GM19452 (cell line): ENCODE results near the gene CAMK2D.

ENCODE experiments used
- ATAC-seq: cut with Tn5 transposase; IDR thresholded peaks from one replicate; pipeline ENCODE4 v1.9.1; 2021; ENCODE audit not compliant: unreplicated experiment

The CAMK2D gene

DNA sequence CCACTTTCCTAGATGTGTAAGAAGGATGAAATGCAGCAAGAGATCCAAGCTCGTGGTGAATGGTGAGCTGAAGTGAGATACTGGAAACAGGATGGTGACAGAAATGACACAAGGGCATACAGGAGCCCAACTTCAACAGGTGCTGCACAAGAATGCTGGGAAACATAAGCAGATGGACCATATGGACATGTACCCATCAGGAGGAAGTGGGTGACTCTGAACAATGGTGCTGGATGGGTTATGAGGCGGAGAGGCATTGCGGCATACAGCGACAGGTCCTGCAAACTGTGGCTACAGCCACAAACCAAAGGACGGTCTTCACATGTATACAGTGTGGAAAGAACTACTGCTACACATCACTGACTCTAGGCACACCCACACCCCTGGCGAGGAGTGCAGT, 265.7 kb downstream of the CAMK2D start:
- ATAC-seq: no peak

GRCh38 chr4:113483131-113483530, 278.4 kb downstream of the CAMK2D start:
- no peak for ATAC-seq

- ATAC-seq: no peak
Observed at GRCh38 chr4:113482325-113482724, 279.2 kb downstream of the CAMK2D start.

DNA sequence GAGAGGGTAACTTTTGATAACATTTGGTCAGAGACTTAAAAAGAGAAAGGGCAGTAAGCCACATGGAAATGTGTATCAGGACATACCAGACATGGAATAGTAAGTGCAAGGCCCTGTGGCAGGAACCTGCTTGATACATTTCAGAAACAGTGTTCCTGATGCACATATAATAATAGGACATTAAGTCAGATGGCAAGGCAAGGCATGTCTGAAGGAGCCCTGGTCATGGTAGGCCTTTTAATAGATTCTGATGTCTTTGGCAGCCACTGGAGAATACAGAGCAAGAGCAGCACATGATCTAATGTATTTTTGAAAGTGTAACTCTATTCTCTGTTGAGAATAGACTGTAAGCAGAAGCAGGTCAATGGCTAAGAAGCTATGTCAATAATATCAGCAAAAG, 279.7 kb downstream of the CAMK2D start:
- ATAC-seq: no peak

- ATAC-seq: no peak
Observed at GRCh38 chr4:113480109-113480508, 281.4 kb downstream of the CAMK2D start.

GRCh38 chr4:113478032-113478431, 283.5 kb downstream of the CAMK2D start:
- ATAC-seq: no peak

GRCh38 chr4:113476800-113477199, 284.7 kb downstream of the CAMK2D start:
- no peak for ATAC-seq

DNA sequence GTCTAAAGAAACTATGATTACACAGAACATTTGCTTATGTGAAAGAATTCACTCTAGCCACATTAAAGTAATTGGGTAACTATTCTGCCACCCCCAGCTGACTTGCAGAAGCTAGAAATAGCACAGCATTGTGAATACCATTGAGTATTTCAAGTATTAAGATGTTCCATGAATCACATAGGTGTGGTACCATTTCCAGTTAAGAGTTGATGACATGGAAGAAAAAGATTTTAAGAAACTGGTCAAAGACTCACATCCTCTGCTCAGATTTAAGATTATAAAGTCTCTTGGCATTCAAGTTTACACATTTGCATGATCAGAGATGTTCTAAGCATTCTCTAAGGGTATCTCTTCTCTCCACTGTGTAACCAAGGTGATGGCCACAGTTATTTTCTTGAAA, 287.5 kb downstream of the CAMK2D start:
- ATAC-seq: no peak

DNA sequence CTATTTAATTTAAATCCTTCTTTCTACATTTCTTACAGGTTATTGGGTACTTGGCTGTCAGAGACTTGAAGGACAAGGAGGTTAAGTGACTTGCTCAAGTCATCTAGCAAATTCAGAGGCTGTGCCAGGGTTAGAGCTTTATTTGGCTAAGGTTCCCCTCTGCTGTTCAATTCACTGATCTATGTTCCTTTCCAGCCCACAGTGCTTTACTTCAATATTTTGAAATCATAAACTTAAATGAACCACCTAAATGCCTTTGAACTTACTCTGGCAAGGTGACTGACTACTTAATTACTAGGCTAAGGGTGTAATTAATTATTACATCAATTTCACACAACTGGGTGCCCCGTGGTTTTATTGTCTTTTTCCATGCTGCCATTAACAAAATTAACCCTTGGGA, 288.7 kb downstream of the CAMK2D start:
- no peak for ATAC-seq

DNA sequence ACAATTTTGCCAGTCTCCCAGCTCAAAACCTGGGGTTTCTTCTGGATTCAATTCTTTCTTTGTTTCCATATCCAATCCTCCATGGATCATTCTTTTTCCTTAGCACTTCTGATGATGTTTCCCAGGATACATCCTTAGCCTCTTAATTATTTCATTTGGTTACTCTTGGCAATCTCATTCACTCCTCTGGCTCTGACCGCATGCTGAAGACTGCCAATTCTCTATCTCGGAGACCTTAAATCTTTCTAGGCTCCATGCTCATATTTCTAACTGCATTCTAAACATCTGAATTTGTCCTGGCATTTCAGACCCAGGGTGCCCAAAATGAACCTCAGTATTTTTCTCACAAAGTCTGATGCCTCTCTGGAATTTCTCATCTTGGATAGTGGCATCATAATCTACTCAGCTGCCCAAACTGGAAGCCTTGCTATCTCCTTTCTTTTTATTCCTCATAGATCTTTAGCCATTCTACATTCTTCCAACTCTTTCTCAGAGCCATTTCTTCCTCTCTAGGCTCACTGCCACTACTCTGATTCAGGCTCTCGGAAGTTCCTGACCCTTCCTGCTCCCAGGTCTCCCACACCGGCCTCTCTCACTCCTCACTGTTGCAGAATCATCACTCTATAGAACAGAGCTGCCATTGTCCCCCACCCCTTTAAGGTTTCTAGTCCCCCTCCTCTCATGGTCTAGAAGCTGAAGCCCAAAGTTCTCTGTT, 290.2 kb downstream of the CAMK2D start:
- no peak for ATAC-seq

GRCh38 chr4:113469926-113470325, 291.6 kb downstream of the CAMK2D start:
- no peak for ATAC-seq

- ATAC-seq: no peak
Observed at GRCh38 chr4:113469023-113469390, 292.5 kb downstream of the CAMK2D start.

- no peak for ATAC-seq
Observed at GRCh38 chr4:113468165-113469022, 293.1 kb downstream of the CAMK2D start.

DNA sequence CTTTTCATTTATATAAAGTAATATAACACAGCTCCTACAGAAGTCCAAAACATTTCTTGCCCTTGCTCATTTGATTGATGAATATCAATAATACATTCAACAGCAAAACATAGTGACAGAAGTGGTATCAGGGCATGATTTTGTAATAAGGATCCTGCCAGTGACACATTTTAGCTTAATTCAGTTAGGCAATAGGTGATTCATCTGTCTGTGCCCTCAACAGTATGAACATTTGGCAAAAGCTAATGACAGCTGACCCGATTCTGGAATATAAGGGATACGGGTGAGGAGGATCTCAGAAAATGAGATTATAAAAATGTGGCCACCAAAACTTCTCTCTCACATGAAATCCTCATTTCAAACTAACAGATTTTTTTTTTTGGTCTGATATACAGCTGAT, 294.0 kb downstream of the CAMK2D start:
- no peak for ATAC-seq

DNA sequence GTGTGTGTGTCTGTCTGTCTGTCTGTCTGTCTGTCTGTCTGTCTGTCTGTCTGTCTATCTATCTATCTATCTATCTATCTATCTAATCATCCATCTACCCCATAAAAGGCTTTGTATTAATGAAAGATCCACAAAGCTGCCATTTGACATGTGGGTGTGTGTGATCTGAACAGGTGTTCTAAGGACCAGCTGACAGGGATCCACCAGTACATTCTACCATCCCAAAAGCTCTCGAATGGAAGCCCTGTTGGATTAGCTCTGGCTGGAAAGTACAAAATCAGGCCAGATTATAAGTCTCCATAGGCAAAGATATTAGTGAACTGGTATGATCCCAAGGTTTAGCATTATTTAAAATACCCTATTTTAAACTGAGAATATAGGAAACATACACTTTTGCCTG, 299.3 kb downstream of the CAMK2D start:
- no peak for ATAC-seq

DNA sequence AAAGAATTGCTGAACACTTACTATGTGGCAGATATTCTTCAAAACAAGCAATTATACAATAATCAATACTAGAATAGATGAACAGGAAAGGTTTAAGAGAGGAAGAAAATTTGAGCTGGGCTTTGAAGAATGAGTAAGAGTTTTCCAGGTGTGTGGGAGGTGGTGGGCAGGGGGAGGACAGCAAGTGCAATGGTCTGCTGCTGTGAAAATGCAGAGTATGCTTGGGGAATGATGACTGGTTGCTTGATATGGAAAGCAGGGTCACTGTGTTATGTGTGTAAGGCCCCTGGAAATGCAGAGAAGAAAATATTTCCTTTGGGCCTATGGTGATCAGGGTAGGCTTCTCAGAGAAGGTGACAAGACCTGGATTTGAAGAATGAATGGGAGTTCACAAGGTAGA, 300.3 kb downstream of the CAMK2D start:
- ATAC-seq: no peak

DNA sequence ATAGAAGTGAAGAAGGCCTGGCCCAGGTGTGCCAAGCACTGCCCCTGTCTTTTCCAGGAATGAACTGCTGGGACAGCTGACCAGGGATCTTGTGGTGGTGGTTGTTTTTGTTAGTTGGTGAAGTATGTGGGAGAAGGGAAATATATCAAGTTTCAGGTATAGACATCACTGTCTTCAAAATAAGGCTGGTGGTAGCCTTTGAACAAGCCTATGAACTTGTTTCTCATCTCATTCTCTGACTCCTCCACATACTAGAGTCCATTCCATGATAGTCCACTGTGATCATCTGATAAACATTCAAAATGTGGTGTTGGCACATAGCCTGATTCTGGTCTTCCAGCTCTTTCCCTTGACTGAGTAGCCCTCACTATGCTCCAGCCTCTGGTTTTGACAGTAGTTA, 303.7 kb downstream of the CAMK2D start:
- ATAC-seq: no peak

GRCh38 chr4:113457121-113457520, 304.4 kb downstream of the CAMK2D start:
- no peak for ATAC-seq

DNA sequence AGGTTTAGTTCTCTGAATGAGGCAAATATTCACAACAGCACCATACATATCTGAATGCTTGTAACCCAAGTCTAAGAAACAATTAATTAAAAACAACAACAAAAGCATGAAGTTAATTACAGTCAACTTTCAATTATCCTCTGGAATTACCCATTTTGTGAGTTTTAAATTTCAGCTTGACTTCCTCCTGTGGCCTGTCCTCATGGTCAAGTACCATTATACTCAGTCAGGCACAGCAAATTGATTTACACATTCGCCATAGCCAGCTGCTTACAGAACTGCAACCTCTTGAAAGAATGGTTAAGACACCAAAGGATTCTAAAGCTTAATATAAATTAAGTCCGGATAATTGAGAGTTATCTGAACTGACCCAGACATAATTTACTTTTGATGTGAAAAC, 306.5 kb downstream of the CAMK2D start:
- no peak for ATAC-seq

- ATAC-seq: no peak
Observed at GRCh38 chr4:113452868-113453620, 308.5 kb downstream of the CAMK2D start.

GRCh38 chr4:113452152-113452551, 309.4 kb downstream of the CAMK2D start:
- ATAC-seq: no peak
